8988T (cell line): Measurements from ENCODE around the gene ITPKA.
A peak's percentile ranks its signal among the peaks of the same experiment; 100 is the strongest.

ENCODE experiments used
- DNase-seq: peaks from one replicate; pipeline ENCODE4 v3.0.0; 2011

ITPKA gene

DNA sequence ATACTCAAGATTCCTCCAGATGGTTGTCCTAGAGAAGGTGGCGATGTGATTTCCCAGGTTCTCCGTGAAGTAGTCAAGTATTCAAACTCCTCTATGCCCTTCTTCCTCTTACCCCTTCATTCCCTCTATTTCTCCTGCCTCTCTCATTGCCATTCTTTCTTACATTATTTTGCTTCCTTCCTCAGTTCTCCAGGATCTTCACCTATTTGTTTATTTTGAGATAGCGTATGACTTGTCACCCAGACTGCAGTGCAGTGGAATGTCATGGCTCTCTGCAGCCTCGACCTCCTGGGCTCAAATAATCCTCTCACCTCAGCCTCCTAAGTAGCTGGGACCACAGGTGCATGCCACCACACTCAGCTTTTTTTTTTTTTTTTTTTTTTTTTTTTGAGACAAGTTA, 1.8 kb upstream of the ITPKA start:
- DNase-seq, result no peak

DNA sequence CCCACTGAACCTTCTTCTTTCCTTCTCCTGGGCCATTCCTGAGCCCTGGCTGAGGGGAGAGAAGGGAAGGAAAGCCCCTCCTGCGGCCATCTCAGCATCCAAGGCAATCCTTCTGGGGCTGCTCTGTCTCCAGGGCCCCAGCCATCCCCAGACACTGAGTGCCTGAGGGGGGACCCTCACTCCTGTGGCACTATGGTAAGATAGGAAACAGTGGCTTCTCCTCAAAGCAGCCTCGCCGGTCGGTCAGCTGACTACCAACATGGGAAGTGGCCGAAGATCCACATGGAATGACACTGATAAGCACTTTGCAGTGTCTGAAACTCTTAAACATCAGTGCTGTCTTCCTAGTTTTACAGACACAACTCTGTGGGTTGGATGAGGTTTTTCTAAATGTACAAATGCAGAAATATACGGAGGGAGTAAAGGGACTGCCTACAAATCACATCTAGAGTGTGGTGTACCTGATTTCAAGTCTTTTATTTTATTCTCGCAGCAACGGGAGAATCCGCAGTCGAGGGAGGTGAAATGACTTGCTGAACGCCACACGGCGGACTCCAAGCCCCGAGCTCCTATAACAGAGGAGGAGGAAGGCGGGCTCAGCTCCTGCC, 973 bp upstream of the ITPKA start:
- no peak for DNase-seq

DNA sequence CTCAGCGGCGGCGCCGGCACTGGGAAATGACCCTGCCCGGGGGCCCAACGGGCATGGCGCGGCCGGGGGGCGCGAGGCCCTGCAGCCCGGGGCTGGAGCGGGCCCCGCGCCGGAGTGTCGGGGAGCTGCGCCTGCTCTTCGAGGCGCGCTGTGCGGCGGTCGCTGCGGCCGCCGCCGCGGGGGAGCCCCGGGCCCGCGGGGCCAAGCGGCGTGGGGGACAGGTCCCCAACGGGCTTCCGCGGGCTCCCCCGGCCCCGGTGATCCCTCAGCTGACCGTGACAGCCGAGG, 172 bp downstream of the ITPKA start:
- DNase-seq, result no peak

- DNase-seq, result peak; percentile 64
Measured at GRCh38 chr15:41494190-41494921, 682 bp downstream of the ITPKA start.

DNA sequence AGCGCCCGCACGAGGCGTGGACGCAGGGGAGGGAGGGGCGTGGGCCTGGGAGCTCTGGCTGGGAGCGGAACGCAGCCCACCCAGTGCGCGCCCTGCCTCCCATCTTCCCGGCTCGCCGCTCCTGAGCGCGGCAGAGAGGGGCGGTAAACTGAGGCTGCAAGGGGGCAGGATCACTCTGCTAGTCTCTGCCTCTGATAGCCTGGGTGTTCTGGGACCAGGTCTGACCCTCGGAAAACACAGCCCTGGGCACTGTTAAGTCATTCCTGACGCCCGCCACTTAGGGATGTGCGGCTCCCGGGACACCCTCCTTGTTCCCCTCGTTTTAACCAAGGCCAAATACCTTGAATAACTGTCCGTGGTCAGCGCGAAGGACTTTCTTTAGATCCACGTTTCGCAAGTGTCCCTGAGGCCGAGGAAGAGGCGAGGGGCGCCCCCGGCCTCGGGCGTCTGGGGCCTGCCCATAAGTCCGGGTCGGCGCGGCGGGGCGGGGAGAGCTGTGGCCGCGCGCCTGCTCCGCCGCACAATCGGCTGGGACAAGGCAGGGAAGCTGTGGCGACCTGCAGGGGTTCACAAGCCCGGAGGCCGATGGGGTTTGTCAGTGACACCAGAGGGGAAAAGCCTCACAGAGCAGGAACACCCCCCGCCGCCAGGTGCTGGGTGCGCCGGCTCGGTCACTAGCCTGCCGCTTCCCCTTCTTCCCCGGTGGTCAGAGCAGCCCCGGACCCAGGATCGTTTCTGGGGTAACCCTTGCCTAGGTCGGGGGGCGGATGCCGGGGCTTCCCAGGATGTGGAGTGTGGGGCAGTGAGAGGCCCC, 1.5 kb downstream of the ITPKA start:
- no peak for DNase-seq

DNA sequence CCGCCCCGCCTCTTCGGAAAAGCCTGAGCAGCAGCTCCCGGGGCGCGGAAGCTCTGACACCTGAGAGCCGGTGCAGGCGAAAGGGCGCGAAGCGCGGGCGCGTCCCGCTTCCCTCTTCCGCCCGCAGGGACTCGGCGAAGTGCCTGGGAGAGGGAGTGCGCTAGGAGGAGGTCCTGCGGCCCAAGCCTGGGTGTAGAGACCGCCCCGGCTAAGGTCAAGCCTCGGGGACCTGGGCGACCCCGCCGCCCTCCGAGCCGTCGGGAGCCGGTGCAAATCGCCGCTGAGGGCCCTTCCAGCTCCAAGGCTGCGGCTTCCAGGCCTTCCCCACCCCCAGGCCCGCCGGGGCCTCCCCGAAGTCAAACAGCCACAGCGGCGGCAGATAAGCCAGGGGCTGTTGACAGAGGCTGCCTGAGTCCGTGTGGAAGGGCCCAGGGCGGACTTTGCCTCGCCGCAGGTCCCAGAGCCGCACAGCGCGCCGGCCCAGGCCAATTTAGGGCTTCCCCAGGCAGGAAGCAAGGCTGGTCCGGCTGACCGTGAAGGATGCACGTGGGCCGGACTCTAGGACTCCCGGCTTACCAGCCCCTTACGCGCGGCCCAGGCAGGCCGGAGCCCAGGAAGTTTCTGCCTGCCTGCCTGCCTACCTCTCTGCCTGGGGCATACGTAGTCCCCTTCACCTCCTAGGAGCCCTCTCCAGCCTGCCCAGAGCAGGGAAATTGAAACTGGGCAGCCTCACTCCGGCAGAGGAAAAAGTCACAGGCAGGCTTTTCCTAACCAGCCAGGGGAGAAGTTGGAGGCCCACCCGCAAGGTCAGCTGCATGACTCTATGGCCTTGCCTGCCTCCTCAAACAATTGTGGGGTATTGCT, 2.3 kb downstream of the ITPKA start:
- DNase-seq, result no peak

GRCh38 chr15:41498657-41499056, 5.0 kb downstream of the ITPKA start:
- no peak for DNase-seq

DNA sequence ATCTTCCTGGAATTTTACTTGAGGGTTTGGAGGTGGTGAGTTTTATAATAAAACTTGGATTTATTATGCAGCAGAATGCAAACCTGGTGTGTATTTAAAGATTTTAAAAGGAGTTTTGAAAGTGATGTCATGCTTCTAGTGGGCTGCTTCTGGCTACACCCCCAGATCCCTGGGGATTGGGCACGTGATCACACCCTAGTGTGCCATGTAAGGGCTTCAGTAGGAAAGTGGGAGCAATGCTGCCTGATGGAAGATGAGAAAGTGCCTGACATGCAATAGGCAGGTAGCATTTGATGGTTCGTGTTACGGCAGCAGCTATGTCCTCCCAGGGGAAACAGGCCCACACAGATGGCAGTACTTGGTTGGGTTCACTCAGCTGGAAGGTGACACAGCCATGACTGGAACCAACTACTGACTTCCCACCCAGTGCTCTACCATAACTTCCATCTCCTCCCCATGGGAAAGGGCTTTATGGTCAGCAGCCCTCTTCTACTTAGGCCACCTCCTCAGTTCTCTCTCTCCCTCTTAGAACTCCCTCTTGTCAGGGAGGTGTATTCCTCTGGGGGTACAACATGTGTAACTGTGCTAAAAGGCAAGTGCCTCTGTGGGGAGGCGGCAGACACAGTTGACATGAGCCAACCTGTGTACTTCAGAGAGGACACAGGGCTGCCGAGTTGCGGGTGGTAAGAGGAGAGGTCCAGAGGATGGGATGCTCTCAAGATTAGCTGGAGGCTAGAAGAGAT, 5.6 kb downstream of the ITPKA start:
- DNase-seq, result no peak

DNA sequence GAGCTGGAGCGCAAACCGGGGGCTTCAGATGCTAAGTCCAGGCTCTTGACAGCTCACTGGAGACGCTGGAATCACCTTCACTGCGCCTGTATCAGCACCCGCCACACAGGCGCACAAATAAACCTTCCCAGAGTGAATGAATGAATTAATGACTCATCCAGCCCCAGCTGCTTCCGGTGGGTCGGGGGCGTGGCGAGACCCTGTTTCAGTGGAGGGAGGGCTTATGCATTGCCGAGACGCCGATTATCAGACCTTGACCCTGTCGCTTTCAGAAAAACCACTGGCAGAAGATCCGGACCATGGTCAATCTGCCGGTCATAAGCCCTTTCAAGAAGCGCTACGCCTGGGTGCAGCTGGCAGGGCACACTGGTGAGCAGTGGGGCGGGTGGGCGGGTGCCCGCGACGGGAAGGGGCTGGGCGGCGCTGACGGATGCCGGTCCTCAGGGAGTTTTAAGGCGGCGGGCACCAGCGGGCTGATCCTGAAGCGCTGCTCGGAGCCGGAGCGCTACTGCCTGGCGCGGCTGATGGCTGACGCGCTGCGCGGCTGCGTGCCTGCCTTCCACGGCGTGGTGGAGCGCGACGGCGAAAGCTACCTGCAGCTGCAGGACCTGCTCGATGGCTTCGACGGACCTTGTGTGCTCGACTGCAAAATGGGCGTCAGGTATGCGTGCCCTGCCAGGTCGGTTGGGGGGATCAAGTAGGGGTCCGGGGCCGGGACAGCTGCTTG, 7.7 kb downstream of the ITPKA start:
- no peak for DNase-seq

GRCh38 chr15:41501931-41502794, 8.5 kb downstream of the ITPKA start:
- DNase-seq, result no peak

DNA sequence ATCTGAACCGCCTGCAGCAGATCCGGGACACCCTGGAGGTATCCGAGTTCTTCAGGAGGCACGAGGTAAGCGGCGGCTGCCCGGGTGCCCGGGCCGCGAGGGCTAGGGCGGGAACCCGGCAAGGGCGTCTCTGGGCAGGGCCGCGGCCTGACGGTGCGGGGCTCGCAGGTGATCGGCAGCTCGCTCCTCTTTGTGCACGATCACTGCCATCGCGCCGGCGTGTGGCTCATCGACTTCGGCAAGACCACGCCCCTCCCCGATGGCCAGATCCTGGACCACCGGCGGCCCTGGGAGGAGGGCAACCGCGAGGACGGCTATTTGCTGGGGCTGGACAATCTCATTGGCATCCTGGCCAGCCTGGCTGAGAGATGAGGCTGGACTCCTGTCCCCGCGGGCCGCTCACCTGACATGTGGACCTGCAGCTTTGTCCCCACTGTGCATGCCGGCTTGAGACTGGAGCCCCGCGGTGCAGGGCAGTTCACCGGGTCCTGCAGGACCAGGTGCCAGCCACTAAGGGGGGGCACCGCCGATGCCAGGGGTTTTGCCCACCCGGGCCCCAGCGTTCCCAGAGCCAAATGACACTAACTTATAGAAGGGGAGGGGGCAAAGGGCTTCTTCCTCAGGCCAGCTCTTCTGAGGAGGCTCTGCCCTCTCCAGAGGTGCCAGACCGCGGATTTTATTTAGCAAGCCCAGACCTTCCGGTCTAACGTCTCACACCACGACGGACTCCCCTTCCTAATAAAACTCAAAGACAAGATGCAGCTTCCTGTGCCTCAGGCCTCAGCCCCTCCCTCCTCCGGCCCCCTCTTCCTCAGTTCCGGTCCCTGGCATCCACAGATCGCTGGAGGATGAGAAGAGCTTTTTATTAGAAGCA, 9.4 kb downstream of the ITPKA start:
- no peak for DNase-seq

DNA sequence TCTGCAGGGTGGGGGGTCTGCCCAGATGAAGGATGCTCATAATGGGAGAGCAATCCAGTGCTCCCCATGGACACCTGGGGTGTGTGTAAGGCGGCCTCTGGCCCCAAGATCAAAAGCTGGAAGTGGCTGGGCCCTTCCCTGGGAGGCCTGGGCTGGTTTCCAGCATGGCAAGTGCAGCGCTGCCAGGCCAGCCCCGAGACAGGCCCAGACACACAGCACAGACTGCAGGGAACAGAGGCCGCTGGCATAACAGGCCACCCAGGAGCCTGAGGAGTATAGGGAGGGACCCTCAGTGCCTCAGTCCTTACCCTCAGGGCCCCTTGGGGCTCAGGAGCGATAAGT, 10.0 kb downstream of the ITPKA start:
- no peak for DNase-seq

DNA sequence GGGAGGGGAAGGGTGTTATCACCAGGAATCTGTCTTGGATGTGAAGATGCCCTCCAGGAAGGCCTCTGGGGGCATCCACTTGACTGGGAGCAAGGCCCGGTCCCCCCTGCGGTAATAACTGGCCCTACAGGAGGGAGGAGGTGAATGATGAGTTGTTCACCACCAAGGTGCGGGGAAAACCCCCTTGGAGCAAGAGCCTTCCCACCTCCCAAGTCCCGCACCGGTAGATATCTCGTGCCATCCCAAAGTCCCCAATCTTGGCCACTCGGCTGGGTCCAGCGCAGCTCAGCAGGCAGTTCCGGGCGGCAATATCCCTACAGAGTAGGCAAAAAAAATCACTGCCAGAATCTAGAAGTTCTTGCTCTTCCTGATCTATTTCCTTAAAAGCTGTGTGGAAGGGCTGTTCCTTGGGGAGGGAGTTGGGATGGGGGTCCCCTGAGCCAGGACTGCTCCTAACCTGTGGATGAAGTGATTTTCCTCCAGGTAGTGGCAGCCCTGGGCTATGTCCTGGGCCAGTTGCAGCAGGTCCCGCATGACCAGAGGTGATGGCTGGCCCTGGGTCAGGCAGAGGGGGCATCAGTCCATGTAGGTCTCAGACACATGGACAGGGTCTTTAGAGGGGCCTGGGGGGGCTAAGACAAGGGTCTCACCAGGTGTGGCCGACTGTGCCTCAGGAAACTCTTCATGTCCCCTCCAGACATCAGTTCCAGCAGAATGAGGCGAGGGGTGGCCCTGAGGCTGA, 11.2 kb downstream of the ITPKA start:
- peak; percentile 24 for DNase-seq

DNA sequence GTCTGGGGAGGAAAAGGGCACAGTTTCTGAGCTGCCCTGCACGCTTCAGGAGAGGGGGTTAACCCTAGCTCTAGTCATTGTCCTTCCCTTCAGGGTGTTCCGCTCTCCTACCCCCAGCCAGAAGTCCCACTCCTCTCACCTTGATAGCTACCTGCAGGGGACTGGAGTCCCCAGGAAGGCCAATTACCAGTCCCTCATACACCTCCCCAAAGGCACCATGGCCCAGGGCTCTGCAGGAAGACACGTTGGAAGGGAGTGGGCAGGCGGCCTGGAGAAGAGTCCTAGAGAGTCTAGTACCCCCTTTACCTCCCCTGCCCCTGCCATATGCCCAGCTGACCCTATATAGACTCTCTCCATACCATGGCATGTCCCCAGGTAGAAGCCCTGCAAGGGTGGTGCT, 12.1 kb downstream of the ITPKA start:
- no peak for DNase-seq

GRCh38 chr15:41506796-41507341, 13.2 kb downstream of the ITPKA start:
- peak; percentile 50 for DNase-seq

- DNase-seq, result no peak
Measured at GRCh38 chr15:41507820-41508290, 14.2 kb downstream of the ITPKA start.

GRCh38 chr15:41510728-41511127, 17.1 kb downstream of the ITPKA start:
- peak; percentile 24 for DNase-seq

DNA sequence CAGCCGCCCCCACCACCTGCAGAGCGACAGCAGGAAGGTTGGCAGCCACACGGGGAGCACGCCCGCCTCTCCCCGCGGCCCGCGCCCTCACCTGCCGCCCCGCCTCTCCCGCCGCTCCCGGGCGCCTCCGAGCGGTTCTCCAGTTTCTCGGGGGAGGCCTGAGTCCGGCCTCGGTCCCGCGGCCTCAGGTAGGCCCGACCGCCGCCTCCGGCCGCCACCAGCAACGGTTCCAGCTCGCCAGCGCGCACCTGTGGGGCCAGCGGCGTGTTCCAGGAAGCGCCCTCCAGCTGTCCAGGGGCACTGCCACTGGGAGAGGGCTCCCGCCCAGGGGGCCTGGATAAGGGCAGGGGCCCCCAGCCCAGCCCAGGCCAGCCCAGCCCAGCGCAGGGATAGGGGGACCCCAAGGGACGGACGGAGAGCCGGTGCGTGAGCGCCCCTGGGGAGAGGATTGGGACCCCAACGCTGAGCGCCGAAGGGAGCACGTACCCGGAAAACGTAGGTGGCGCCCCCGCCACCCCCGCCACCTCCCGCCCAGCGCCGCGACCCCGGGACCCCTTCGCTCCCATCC, 17.7 kb downstream of the ITPKA start:
- DNase-seq, result no peak
